HG03469 (cell line): ENCODE data around the gene BPIFB4.

Experiments used
- ATAC-seq: cut with Tn5 transposase; IDR thresholded peaks from one replicate; pipeline ENCODE4 v1.9.1; 2021; ENCODE audit warnings: mild to moderate bottlenecking, moderate library complexity, moderate number of reproducible peaks; ENCODE audit not compliant: unreplicated experiment

Gene BPIFB4

DNA sequence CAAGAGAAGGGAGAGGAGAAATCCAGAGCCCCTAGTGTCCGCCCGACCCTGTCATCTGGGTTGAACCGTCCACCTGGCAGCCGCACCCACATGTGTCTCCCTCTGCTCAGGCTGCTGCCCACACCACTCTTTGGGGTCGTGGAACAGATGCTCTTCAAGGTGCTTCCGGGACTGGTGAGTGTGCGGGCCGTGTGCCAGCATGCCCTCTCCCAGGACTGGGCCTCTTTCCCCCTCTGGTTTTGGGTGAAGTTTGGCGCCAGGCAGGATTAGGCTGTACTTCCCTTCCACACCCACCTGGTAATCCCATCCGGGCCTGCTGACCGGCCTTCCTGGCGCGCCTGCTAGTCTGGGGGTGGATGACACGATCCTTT is 17.8 kb upstream of the BPIFB4 start:
- ATAC-seq, result no peak

GRCh38 chr20:33062105-33062824 is 17.2 kb upstream of the BPIFB4 start:
- ATAC-seq, result no peak

DNA sequence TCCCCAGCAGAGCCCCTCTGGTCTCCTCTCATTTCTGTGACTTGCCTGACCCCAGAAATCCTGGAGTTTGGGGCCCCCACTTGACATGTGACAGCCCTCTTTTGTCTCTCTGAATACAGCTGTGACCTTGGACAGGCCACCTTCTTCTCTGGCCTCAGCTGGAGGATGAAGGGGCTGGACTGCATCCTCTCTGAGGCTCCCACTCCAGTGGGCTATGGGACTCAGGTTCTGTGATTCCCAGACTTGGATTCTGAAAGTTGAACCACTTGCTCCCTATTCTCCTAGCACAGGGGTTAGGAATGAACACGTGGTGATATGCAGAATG is 16.7 kb upstream of the BPIFB4 start:
- no peak for ATAC-seq

DNA sequence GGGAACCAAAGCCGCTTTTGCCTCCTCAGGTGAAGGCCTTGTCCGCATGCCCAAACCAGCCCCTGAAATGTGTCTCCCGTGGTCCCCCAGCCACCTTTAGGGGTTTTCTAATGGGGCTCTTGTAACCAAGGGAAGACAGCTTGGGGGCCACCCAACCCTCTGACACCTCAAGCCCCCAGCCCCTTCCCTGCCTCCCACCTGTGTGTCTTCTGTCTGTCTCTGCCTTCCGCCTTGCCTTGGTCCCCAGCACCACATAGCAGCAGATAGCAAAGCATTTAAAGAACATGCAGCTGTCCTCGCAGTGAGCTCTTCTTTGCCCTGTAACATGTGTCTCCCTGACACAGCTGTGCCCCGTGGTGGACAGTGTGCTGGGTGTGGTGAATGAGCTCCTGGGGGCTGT is 16.2 kb upstream of the BPIFB4 start:
- ATAC-seq, result no peak

DNA sequence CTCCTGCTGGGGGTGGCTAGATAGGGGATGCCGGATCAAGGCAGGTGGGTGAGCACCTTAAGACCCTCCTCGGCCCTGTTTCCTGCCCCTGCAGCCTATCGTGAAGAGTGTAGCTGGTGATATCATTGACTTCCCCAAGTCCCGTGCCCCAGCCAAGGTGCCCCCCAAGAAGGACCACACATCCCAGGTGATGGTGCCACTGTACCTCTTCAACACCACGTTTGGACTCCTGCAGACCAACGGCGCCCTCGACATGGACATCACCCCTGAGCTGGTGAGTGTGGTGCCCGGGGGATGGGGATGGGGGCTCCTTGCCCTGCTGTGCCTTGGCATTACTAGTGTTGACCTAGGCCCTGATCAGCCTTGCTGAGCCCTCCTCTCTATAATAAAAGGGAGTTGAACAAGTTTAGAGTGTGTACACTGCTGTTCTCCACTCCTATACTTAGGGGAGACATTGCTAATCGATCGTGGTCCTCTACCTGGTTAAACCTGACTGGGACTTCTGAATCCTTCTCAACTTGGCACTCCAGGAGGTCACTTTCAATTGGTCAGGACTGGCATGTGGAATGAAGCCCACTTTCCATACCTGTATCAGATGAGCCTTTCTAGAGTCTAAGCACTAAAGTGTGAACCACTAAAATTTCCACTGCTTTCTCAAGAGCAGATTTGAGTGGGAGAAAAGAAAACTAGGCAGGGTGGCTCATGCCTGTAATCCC is 14.7 kb upstream of the BPIFB4 start:
- no peak for ATAC-seq

DNA sequence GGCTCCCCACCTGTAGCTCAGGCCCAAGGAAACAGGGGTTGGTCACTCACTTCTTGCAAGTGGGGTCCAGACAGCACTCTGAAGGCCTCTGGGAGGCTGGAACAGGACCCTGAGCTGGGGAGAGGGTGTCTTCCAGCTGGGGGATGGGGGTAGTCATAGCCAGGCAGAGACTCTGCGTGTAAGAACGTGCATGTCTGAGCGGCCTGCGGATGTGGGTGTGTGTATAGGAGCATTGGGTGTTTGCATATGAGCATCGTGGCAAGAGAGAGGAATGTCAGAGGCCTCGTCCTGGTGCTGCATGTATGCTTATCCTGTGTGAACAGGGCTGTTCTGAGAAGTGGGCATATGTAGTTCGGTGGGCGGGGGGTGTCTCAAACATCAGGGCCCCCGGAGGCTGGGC is 13.7 kb upstream of the BPIFB4 start:
- ATAC-seq, result no peak

- ATAC-seq, result no peak
Observed at GRCh38 chr20:33067806-33068205, 11.6 kb upstream of the BPIFB4 start.

GRCh38 chr20:33068251-33068939 is 11.0 kb upstream of the BPIFB4 start:
- no peak for ATAC-seq

GRCh38 chr20:33069673-33070072 is 9.8 kb upstream of the BPIFB4 start:
- no peak for ATAC-seq

- no peak for ATAC-seq
Observed at GRCh38 chr20:33070111-33071053, 9.1 kb upstream of the BPIFB4 start.

DNA sequence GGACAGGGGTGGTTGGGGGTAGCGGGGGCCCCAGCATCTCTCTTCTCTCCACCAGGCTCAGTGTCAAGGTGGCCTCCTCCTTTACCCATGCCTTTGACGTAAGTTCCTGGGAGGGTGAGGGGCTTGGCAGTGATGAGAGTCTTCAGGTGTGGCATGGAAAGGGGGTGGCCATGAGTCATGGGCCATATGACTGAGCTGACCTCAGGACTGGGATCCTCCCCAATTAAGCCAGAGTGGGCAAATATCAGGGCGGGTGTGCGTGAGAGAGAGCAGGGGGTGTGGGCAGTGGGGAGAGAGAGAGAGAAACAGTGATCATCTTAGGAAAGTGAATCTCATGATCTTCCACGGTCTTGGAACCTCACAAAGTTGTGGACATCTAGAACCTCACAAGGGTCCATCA is 8.2 kb upstream of the BPIFB4 start:
- no peak for ATAC-seq

DNA sequence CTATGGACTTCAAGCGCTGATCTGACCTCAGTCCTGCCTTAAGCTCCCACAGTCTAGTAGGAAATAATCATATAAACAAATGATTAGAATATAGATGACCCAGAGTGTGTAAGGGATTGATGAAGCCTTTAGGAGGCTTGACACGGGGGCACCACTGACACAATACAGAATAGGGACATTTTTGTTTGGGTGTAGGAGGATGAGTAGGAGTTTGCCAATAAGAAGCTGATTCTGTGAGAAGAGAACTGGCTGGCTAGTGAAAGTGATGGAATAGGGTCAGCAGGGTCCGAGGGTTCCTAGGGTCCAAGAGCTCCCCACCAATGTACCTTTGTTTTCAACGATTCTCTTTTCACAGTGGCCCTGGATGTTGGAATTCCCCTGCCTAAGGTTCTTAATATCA is 7.1 kb upstream of the BPIFB4 start:
- ATAC-seq, result no peak

DNA sequence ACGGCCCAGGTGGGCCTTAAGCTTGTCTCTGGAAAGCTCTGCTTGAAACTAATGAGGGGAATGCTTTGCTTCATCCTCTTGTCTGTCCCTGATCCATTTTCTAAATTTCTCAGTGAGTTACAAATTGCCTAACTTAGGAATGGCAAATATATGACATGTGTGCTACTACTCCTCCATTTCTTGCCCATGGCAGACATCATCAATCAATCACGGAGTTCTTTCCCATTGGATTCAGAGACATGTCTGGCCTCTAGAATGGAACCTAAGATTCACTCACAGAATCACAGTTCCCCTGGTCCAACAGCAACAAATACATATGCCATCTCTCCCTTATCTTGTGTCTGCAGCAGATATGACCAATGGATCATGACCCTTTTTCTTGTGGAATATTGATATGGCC is 6.6 kb upstream of the BPIFB4 start:
- ATAC-seq, result no peak

GRCh38 chr20:33074675-33075074 is 4.8 kb upstream of the BPIFB4 start:
- ATAC-seq, result no peak

DNA sequence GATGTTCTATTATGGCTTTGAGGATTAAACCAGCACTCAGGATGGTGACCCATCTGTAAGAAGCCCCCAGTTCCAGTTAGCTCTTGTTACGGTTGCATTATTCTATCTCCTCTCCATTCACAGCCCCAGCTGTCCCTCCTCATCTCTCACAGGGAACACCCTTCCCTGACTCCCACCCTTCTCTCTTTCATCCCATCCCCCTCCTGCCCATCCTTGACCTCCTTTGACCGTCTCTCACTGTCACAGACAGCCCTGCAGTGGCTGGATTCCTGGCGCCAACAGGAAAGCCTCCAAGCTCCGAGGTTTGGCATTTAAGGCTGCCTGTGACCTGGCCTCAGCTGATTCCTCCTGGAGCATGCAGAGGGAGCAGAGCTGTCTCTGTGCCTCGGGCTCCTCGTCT is 4.2 kb upstream of the BPIFB4 start:
- ATAC-seq, result no peak

GRCh38 chr20:33076662-33077372 is 2.6 kb upstream of the BPIFB4 start:
- ATAC-seq, result no peak

- no peak for ATAC-seq
Observed at GRCh38 chr20:33081411-33082154, 2.1 kb downstream of the BPIFB4 start.

DNA sequence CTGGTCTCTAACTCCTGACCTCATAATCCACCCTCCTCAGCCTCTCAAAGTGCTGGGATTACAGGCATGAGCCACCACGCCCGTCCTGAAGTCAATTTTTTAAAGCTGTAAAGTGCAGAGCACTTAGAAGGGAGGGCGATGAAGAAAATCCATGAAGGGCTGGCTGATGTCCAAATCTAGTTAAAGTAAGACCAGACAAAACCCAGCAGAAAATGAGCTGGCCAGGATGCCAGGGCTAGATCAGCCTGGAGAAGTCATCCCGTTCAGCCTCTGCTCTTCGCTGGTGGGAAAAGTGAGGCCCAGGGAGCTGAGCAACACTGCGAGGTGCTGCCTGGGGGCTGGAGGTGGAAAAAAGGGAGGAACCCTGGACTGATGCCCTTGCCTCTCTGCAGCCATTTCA is 3.1 kb downstream of the BPIFB4 start:
- ATAC-seq, result no peak

GRCh38 chr20:33083544-33084340 is 4.3 kb downstream of the BPIFB4 start:
- no peak for ATAC-seq
